K562 (cell line): Measurements from ENCODE around the gene DGCR6L. TPM values are rescaled to one million over a fixed set of nuclear protein-coding genes. Genes with fewer than 3 reads are reported as not detected.
A peak's percentile ranks its signal among the peaks of the same experiment; 100 is the strongest.
"Not testable (repeated sequence)": the region's sequence is repeated elsewhere in the genome, so short reads cannot be mapped to it uniquely, and the experiment has no call there.

ENCODE experiments used
- ATAC-seq: fragments of 200-7000 bp; cut with Tn5 transposase; 3 replicates; pipeline ENCODE4 v1.9.1; 2020; ENCODE audit warnings: moderate library complexity
- BruUV-seq: library from RNA; stranded (reverse); fragments of 400-500 nt; replicated peaks from 2 replicates; lab custom pipeline; 2021; lab: Mats Ljungman, UMichigan
- CTCF ChIA-PET: fragments of 300-600 bp; formaldehyde crosslinking; extraction: SDS; loops from one replicate; lab custom pipeline; 2021; ENCODE audit warnings: low intra/inter-chr PET ratio; lab: Yijun Ruan, JAX
- POLR2A ChIA-PET: fragments of 300-600, 350-650 bp; sonication (Branson Sonifier 250); formaldehyde crosslinking; extraction: SDS; loops from one replicate; lab custom pipeline; 2021; ENCODE audit warnings: antibody characterized with exemption, inconsistent platforms; lab: Yijun Ruan, JAX
- DNase-seq, 4 experiments: peaks; one replicate each; pipeline versions ENCODE4 v3.0.0 to v3.0.0-alpha.2; 2011 to 2018; ENCODE audit warnings: low spot score in 3 of 4, mixed read lengths in 3 of 4; ENCODE audit errors: extremely low read depth in 1 of 4
- FAIRE-seq: peaks from 2 replicates; lab custom pipeline; 2011; peaks lifted over from hg19 to GRCh38; lab: Jason Lieb, UNC
- H2AFZ ChIP-seq: 2 replicates; pipeline ENCODE4 v1.6.0; 2011; ENCODE audit warnings: low read depth, low read length, control low read depth, inconsistent platforms
- H3K27ac ChIP-seq: fragments of 200-600 bp; 3 replicates; pipeline ENCODE4 v1.8.0; 2011; ENCODE audit warnings: low read depth, mild to moderate bottlenecking, control low read depth, inconsistent platforms, low read length, moderate library complexity, mixed read lengths; ENCODE audit errors: extremely low read depth
- H3K27me3 ChIP-seq, 2 experiments: fragments of 300-600 bp in 1 of 2; 2 replicates in 1 of 2; 3 replicates in 1 of 2; pipeline versions ENCODE4 v1.6.0 to v1.8.0; 2011; ENCODE audit warnings: inconsistent platforms in 2 of 2, low read length in 2 of 2, mild to moderate bottlenecking in 1 of 2, mixed read lengths in 1 of 2, moderate library complexity in 1 of 2; ENCODE audit not compliant: control insufficient read depth in 2 of 2, insufficient read depth in 2 of 2
- H3K36me3 ChIP-seq: fragments of 300-600 bp; 3 replicates; pipeline ENCODE4 v1.8.0; 2011; ENCODE audit warnings: mild to moderate bottlenecking, low read length, inconsistent platforms; ENCODE audit not compliant: control insufficient read depth, insufficient read depth
- H3K4me1 ChIP-seq, 2 experiments: fragments of 200-600 bp in 1 of 2; replicated peaks in 1 of 2; 2 replicates in 1 of 2; 3 replicates in 1 of 2; pipeline versions ENCODE4 v1.5.1 to v1.8.0; 2011; ENCODE audit warnings: inconsistent platforms in 2 of 2, low read length in 2 of 2, mild to moderate bottlenecking in 1 of 2, mixed read lengths in 1 of 2, moderate library complexity in 1 of 2; ENCODE audit not compliant: control insufficient read depth in 2 of 2, insufficient read depth in 2 of 2
- H3K4me2 ChIP-seq: 2 replicates; pipeline ENCODE4 v1.6.1; 2011; ENCODE audit warnings: low read length, control low read depth, inconsistent platforms, mixed read lengths; ENCODE audit not compliant: insufficient read depth
- H3K4me3 ChIP-seq: fragments of 200-600 bp; sonication (generic), shearing (Covaris generic); 2 replicates; pipeline ENCODE4 v1.5.1; 2016; ENCODE audit warnings: control low read depth, inconsistent platforms
- H3K79me2 ChIP-seq: fragments of 200-600 bp; 3 replicates; pipeline ENCODE4 v1.8.0; 2011; ENCODE audit warnings: low read length, inconsistent platforms; ENCODE audit not compliant: control insufficient read depth, insufficient read depth
- H3K9ac ChIP-seq, 2 experiments: 2 replicates each; pipeline versions ENCODE4 v1.6.0 to v1.6.1; 2011; ENCODE audit warnings: low read depth in 2 of 2, low read length in 2 of 2, control low read depth in 1 of 2, inconsistent platforms in 1 of 2, mild to moderate bottlenecking in 1 of 2, mixed read lengths in 1 of 2; ENCODE audit not compliant: insufficient read depth in 1 of 2
- H3K9me1 ChIP-seq: one replicate; pipeline ENCODE4 v1.6.0; 2011; ENCODE audit warnings: inconsistent platforms, mild to moderate bottlenecking, low read length, moderate library complexity; ENCODE audit not compliant: control insufficient read depth, insufficient read depth
- H3K9me3 ChIP-seq: replicated peaks from 2 replicates; pipeline ENCODE4 v1.5.1; 2011; ENCODE audit warnings: low read depth, low read length, inconsistent platforms; ENCODE audit not compliant: control insufficient read depth, insufficient read depth
- H4K20me1 ChIP-seq: replicated peaks from 2 replicates; pipeline ENCODE4 v1.6.1; 2011; ENCODE audit warnings: low read length, inconsistent platforms, mixed read lengths; ENCODE audit not compliant: control insufficient read depth, insufficient read depth
- ELK1 ChIP-seq: sonication (generic); formaldehyde crosslinking; IDR thresholded peaks from 2 replicates; pipeline ENCODE4 v1.8.1; 2022; ENCODE audit warnings: missing genetic modification reagents
- UBTF ChIP-seq, 2 experiments: IDR thresholded peaks; 2 replicates each; pipeline ENCODE4 v1.6.1; 2012; ENCODE audit warnings: improper control_type of control experiment in 2 of 2, low read depth in 2 of 2, low read length in 2 of 2, borderline replicate concordance in 1 of 2
- WGBS: fragments of 100-300 bp; shearing (Covaris generic); methylation state at CpG from one replicate; pipeline ENCODE4 v1.1.6; 2016; ENCODE audit warnings: low coverage, mixed read lengths; ENCODE audit not compliant: insufficient coverage; ENCODE audit errors: missing lambda C conversion rate; 5-methylcytosine and 5-hydroxymethylcytosine counted together
- in situ Hi-C: fragments of 300-500 bp; cut with MboI; formaldehyde crosslinking; loops from 4 replicates; pipeline ENCODE4 v1.15.0; 2018; ENCODE audit warnings: inconsistent platforms, mixed read lengths
- intact Hi-C: fragments of 100-400 bp; cut with micrococcal nuclease; formaldehyde crosslinking; loops from 2 replicates; pipeline ENCODE4 v1.14.2; 2022
- polyA plus RNA-seq, 8 experiments: library from polyadenylated mRNA; depleted of rRNA in 4 of 8; stranded (reverse) in 5 of 8; unstranded in 3 of 8; fragments of >200 nt; fragmentation: Nextera tagmentation in 2 of 8; fragmentation: Illumina TruSeq in 1 of 8; extraction: Ambion mirVana in 2 of 8; extraction: Trizol in 1 of 8; gene quantifications; 2 replicates each; pipeline versions ENCODE4 v1.2.1 to v1.2.3, GENCODE V29; 2011 to 2014; ENCODE audit warnings: inconsistent platforms in 1 of 8, missing spikeins in 1 of 8
- total RNA-seq, 7 experiments: library from RNA; depleted of rRNA in 6 of 7; stranded (reverse); fragments of >200 nt in 6 of 7; fragmentation: Illumina TruSeq in 2 of 7; extraction: Trizol in 2 of 7; gene quantifications; 2 replicates each; pipeline versions ENCODE4 v1.2.1 to v1.2.3, GENCODE V29; 2011 to 2021; ENCODE audit warnings: low replicate concordance in 1 of 7

The DGCR6L gene
- total and polyA plus RNA-seq, 9 of the 15 experiments (the other 6 are each of a cell fraction or from before 2014, with no cell fraction given) = 3.6 to 151 (median 51.0) TPM

- no peak for TF ChIP-seq ELK1
- TF ChIP-seq UBTF (IDR thresholded peaks at IDR 0.05; ENCODE audit: borderline replicate concordance in 1 of 2, low read depth in 2 of 2, low read length in 2 of 2) = peak in 1 of 2 experiments; percentile 36; a peak in 1 of 4 replicates
These were observed 38.0 kb downstream of the DGCR6L start (continued) for GRCh38 chr22:20281891-20282290.

GRCh38 chr22:20281473-20281872 is 38.4 kb downstream of the DGCR6L start:
- H3K9me3 ChIP-seq, H3K27ac ChIP-seq, FAIRE-seq, H3K9me1 ChIP-seq, H3K4me2 ChIP-seq, DNase-seq, H3K9ac ChIP-seq, CTCF ChIA-PET, H3K79me2 ChIP-seq, H3K4me3 ChIP-seq, intact Hi-C loops, BruUV-seq, H3K36me3 ChIP-seq, ATAC-seq, in situ Hi-C loops, H2AFZ ChIP-seq: not testable (repeated sequence)
- Histone ChIP-seq H3K27me3 (peaks cover 33 to 75% of the 10 kb centered on the region in 2 experiments; a peak in 4 of 5 replicates), H4K20me1 (peaks cover 28% of the 10 kb centered on the region), H3K4me1 (peaks cover 0 to 33% of the 10 kb centered on the region in 2 experiments; a peak in 3 of 5 replicates)
- WGBS = 0% methylated on average over 9 of the region's 9 CpGs
- 0 out of 4 replicates have a peak, but pooled peaks of 1 of the 2 experiments have one; percentile 22 for TF ChIP-seq UBTF (IDR thresholded peaks at IDR 0.05; ENCODE audit: borderline replicate concordance in 1 of 2, low read depth in 2 of 2, low read length in 2 of 2)
- POLR2A ChIA-PET = interaction anchor here (0.5 to 1.4 kb wide), 5 partner anchors 10 to 125 kb away, joined by 3 to 8 read pairs (median 4); no protein-coding TSS in a partner anchor
